ENCODE measurements around the gene DHDH.

DHDH gene

GRCh38 chr19:48910803-48911202 is 22.7 kb upstream of the DHDH start:
- Histone ChIP-seq H3K36me3 (ENCODE audit: low read depth) (peaks cover 87% of the 10 kb centered on the region), H3K4me1 (ENCODE audit: insufficient read depth, poor library complexity, severe bottlenecking) (no peaks in the 10 kb centered on the region), H3K27me3 (ENCODE audit: insufficient read depth, poor library complexity, severe bottlenecking) (no peaks in the 10 kb centered on the region), H3K9me3 (ENCODE audit: severe bottlenecking) (no peaks in the 10 kb centered on the region), H3K27ac (ENCODE audit: poor library complexity, severe bottlenecking) (no peak overlapping the region), H3K4me3 (ENCODE audit: severe bottlenecking) (no peak overlapping the region)
- TF ChIP-seq, protein P1, sequence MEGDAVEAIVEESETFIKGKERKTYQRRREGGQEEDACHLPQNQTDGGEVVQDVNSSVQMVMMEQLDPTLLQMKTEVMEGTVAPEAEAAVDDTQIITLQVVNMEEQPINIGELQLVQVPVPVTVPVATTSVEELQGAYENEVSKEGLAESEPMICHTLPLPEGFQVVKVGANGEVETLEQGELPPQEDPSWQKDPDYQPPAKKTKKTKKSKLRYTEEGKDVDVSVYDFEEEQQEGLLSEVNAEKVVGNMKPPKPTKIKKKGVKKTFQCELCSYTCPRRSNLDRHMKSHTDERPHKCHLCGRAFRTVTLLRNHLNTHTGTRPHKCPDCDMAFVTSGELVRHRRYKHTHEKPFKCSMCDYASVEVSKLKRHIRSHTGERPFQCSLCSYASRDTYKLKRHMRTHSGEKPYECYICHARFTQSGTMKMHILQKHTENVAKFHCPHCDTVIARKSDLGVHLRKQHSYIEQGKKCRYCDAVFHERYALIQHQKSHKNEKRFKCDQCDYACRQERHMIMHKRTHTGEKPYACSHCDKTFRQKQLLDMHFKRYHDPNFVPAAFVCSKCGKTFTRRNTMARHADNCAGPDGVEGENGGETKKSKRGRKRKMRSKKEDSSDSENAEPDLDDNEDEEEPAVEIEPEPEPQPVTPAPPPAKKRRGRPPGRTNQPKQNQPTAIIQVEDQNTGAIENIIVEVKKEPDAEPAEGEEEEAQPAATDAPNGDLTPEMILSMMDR (IDR thresholded peaks at IDR 0.05; ENCODE audit: poor library complexity, severe bottlenecking), result no peak
- ATAC-seq (ENCODE audit: low read depth) (no peak), DNase-seq (ENCODE audit: low spot score) (no peak)

DNA sequence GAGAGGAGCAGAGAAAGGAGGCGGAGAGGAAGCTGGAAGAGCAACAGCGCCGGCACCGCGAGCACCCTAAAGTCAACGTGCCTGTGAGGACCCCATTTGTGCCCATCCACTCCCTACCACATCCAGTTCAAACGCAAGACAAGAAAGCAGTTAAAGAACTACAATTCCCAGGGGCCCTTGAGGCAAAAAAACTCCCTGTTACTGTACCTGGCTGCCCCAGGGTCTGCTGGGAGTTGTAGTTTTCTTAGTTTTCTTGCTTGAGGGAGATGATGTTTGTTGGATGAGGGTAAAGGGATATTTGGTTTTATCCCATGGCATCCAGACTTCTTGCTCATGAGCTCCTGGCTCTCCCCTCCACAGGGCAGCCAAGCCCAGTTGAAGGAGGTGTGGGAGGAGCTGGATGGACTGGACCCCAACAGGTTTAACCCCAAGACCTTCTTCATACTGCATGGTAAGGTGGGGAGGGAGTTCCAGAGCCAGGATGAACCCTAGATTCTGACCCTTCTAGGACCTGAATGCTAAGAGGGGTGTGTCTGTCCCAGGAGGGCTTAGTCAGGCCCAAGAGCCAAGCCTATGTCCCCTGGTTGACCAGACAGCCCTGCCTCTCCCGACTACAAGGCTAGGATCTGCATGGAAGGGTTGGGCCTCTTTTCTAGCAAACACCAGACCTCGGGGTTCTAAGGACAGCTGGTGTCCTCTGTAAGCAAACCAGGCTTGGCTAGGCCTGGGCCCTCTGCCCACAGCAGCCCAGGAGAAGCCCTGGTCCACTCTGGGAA is 20.2 kb upstream of the DHDH start:
- Histone ChIP-seq H3K27me3 (ENCODE audit: insufficient read depth, poor library complexity, severe bottlenecking) (no peaks in the 10 kb centered on the region), H3K36me3 (ENCODE audit: low read depth) (peaks cover 71% of the 10 kb centered on the region)
- ATAC-seq (ENCODE audit: low read depth), result 0 out of 3 replicates have a peak, but pooled peaks have one; percentile 35

DNA sequence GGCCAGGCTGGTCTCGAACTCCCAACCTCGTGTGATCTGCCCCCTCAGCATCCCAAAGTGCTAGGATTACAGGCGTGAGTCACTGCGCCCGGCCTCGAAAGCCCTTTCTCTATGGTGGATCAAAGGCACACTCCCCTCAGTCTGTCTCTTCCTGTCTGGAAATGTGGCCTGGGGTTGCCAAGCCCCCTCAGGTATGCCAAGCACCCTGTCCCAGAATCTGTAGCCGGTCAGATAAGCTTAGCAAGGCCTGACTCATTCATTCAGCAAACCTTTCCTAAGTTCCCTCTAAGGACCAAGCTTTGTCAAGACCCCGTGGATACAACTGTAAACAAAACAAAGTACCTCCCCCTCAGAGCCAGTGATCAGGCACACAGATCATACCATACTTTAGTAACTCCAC is 19.3 kb upstream of the DHDH start:
- Histone ChIP-seq H3K4me3 (ENCODE audit: severe bottlenecking) (no peak overlapping the region), H3K27me3 (ENCODE audit: insufficient read depth, poor library complexity, severe bottlenecking) (no peaks in the 10 kb centered on the region), H3K4me1 (ENCODE audit: insufficient read depth, poor library complexity, severe bottlenecking) (no peaks in the 10 kb centered on the region), H3K27ac (ENCODE audit: poor library complexity, severe bottlenecking) (no peak overlapping the region), H3K36me3 (ENCODE audit: low read depth) (peaks cover 71% of the 10 kb centered on the region), H3K9me3 (ENCODE audit: severe bottlenecking) (no peaks in the 10 kb centered on the region)
- ATAC-seq (ENCODE audit: low read depth) (no peak), DNase-seq (ENCODE audit: low spot score) (no peak)
- TF ChIP-seq, protein P1 (IDR thresholded peaks at IDR 0.05; ENCODE audit: poor library complexity, severe bottlenecking), result no peak

More for the DNA sequence above, 20.2 kb upstream of the DHDH start:
- H3K9me3 ChIP-seq (ENCODE audit: severe bottlenecking), result no peaks in the 10 kb centered on the region
- no peak overlapping the region for H3K4me3 ChIP-seq (ENCODE audit: severe bottlenecking)
- H3K27ac ChIP-seq (ENCODE audit: poor library complexity, severe bottlenecking), result no peak overlapping the region
- DNase-seq (ENCODE audit: low spot score), result no peak
- no peaks in the 10 kb centered on the region for H3K4me1 ChIP-seq (ENCODE audit: insufficient read depth, poor library complexity, severe bottlenecking)
- TF ChIP-seq, protein P1 (IDR thresholded peaks at IDR 0.05; ENCODE audit: poor library complexity, severe bottlenecking), result no peak

- Histone ChIP-seq H3K27ac (ENCODE audit: poor library complexity, severe bottlenecking) (no peak overlapping the region), H3K27me3 (ENCODE audit: insufficient read depth, poor library complexity, severe bottlenecking) (no peaks in the 10 kb centered on the region), H3K4me3 (ENCODE audit: severe bottlenecking) (no peak overlapping the region), H3K9me3 (ENCODE audit: severe bottlenecking) (no peaks in the 10 kb centered on the region), H3K36me3 (ENCODE audit: low read depth) (peaks cover 60% of the 10 kb centered on the region), H3K4me1 (ENCODE audit: insufficient read depth, poor library complexity, severe bottlenecking) (no peaks in the 10 kb centered on the region)
- TF ChIP-seq, protein P1 (IDR thresholded peaks at IDR 0.05; ENCODE audit: poor library complexity, severe bottlenecking), result no peak
- DNase-seq (ENCODE audit: low spot score), result no peak
- no peak for ATAC-seq (ENCODE audit: low read depth)
Observed at GRCh38 chr19:48915757-48916156, 17.7 kb upstream of the DHDH start.

GRCh38 chr19:48918071-48918470 is 15.4 kb upstream of the DHDH start:
- no peaks in the 10 kb centered on the region for H3K4me1 ChIP-seq (ENCODE audit: insufficient read depth, poor library complexity, severe bottlenecking)
- H3K36me3 ChIP-seq (ENCODE audit: low read depth), result peaks cover 46% of the 10 kb centered on the region
- ATAC-seq (ENCODE audit: low read depth) (no peak), DNase-seq (ENCODE audit: low spot score) (no peak)
- no peak overlapping the region for H3K4me3 ChIP-seq (ENCODE audit: severe bottlenecking)
- no peaks in the 10 kb centered on the region for H3K9me3 ChIP-seq (ENCODE audit: severe bottlenecking)
- TF ChIP-seq, protein P1 (IDR thresholded peaks at IDR 0.05; ENCODE audit: poor library complexity, severe bottlenecking), result no peak
- no peak overlapping the region for H3K27ac ChIP-seq (ENCODE audit: poor library complexity, severe bottlenecking)
- H3K27me3 ChIP-seq (ENCODE audit: insufficient read depth, poor library complexity, severe bottlenecking), result no peaks in the 10 kb centered on the region
